HepG2 (cell line): ENCODE data around the gene FBXO24. TPM values are rescaled to one million over a fixed set of nuclear protein-coding genes. Genes with fewer than 3 reads are reported as not detected.

Experiments
- ATAC-seq: fragments of 200-7000 bp; cut with Tn5 transposase; 3 replicates; pipeline ENCODE4 v1.9.1; 2020; ENCODE audit warnings: mild to moderate bottlenecking, moderate library complexity
- BruUV-seq: library from RNA; stranded (reverse); fragments of 400-500 nt; replicated peaks from 2 replicates; lab custom pipeline; 2021; lab: Mats Ljungman, UMichigan
- CTCF ChIA-PET: fragments of 300-600 bp; formaldehyde crosslinking; extraction: SDS; loops from one replicate; lab custom pipeline; 2021; ENCODE audit warnings: low total read pairs, inconsistent platforms, low intra/inter-chr PET ratio; lab: Yijun Ruan, JAX
- POLR2A ChIA-PET: fragments of 350-600 bp; sonication (Branson Sonifier 250); formaldehyde crosslinking; loops from one replicate; lab custom pipeline; 2020; ENCODE audit warnings: antibody characterized with exemption, inconsistent platforms; lab: Yijun Ruan, JAX
- DNase-seq: peaks from one replicate; pipeline ENCODE4 v3.0.0-alpha.2; 2015; ENCODE audit warnings: low spot score
- FAIRE-seq: peaks from 3 replicates; lab custom pipeline; 2011; peaks lifted over from hg19 to GRCh38; lab: Jason Lieb, UNC
- H2AFZ ChIP-seq: one replicate; pipeline ENCODE4 v1.6.1; 2011; ENCODE audit warnings: low read length, inconsistent platforms
- H3K27ac ChIP-seq: fragments of 300-600 bp; 3 replicates; pipeline ENCODE4 v1.8.0; 2011; ENCODE audit warnings: mixed run types, mild to moderate bottlenecking, mixed read lengths, low read length, inconsistent platforms; ENCODE audit not compliant: insufficient read depth; ENCODE audit errors: extremely low read length
- H3K27me3 ChIP-seq, 2 experiments: fragments of 200-600 bp in 1 of 2; 2 replicates in 1 of 2; 3 replicates in 1 of 2; pipeline versions ENCODE4 v1.6.0 to v1.8.0; 2011; ENCODE audit warnings: low read length in 2 of 2, mild to moderate bottlenecking in 2 of 2, moderate library complexity in 2 of 2, inconsistent platforms in 1 of 2; ENCODE audit not compliant: insufficient read depth in 2 of 2, control insufficient read depth in 1 of 2
- H3K36me3 ChIP-seq, 2 experiments: fragments of 200-600 bp in 1 of 2; replicated peaks in 1 of 2; 2 replicates in 1 of 2; 3 replicates in 1 of 2; pipeline versions ENCODE4 v1.5.1 to v1.8.0; 2011; ENCODE audit warnings: low read length in 2 of 2, inconsistent platforms in 1 of 2; ENCODE audit not compliant: insufficient read depth in 2 of 2, control insufficient read depth in 1 of 2
- H3K4me1 ChIP-seq: 2 replicates; pipeline ENCODE4 v1.5.1; 2012; ENCODE audit warnings: low read length, inconsistent platforms; ENCODE audit not compliant: insufficient read depth
- H3K4me2 ChIP-seq: 2 replicates; pipeline ENCODE4 v1.6.0; 2011; ENCODE audit warnings: low read depth, low read length, inconsistent platforms
- H3K4me3 ChIP-seq, 3 experiments: fragments of 200-600 bp in 1 of 3; sonication (generic), shearing (Covaris generic) in 1 of 3; replicated peaks in 1 of 3; 2 replicates each; pipeline ENCODE4 v1.5.1; 2011 to 2016; ENCODE audit warnings: low read length in 3 of 3, inconsistent platforms in 2 of 3, low read depth in 2 of 3, mild to moderate bottlenecking in 2 of 3, control low read depth in 1 of 3, mixed read lengths in 1 of 3; ENCODE audit not compliant: insufficient read depth in 1 of 3
- H3K79me2 ChIP-seq: one replicate; pipeline ENCODE4 v1.6.1; 2011; ENCODE audit warnings: low read length, inconsistent platforms; ENCODE audit not compliant: insufficient read depth
- H3K9ac ChIP-seq: 2 replicates; pipeline ENCODE4 v1.6.0; 2011; ENCODE audit warnings: mild to moderate bottlenecking, low read depth, low read length, inconsistent platforms; ENCODE audit not compliant: insufficient read depth
- H3K9me3 ChIP-seq: 2 replicates; pipeline ENCODE4 v1.5.1; 2012; ENCODE audit warnings: mild to moderate bottlenecking, low read length
- H4K20me1 ChIP-seq: 2 replicates; pipeline ENCODE4 v1.6.0; 2011; ENCODE audit warnings: inconsistent platforms, mild to moderate bottlenecking, low read length, moderate library complexity; ENCODE audit not compliant: insufficient read depth
- MAF1 ChIP-seq: sonication (generic); formaldehyde crosslinking; IDR thresholded peaks from 2 replicates; pipeline ENCODE4 v1.5.0; 2020; ENCODE audit warnings: missing genetic modification reagents, borderline replicate concordance
- MEF2D ChIP-seq: sonication (generic); formaldehyde crosslinking; IDR thresholded peaks from 2 replicates; pipeline ENCODE4 v1.5.1; 2020; ENCODE audit warnings: mild to moderate bottlenecking, missing genetic modification reagents
- POGK ChIP-seq: sonication (generic); formaldehyde crosslinking; conservative IDR thresholded peaks from 2 replicates; pipeline ENCODE4 v1.8.0; 2022; ENCODE audit warnings: mild to moderate bottlenecking, moderate library complexity, missing genetic modification reagents
- POLR2G ChIP-seq: fragments of 200-400 bp; formaldehyde crosslinking; IDR thresholded peaks from 2 replicates; pipeline ENCODE4 v1.6.1; 2018; ENCODE audit warnings: mild to moderate bottlenecking, low read depth, low read length, moderate library complexity
- SP4 ChIP-seq: sonication (generic); formaldehyde crosslinking; IDR thresholded peaks from 2 replicates; pipeline ENCODE4 v1.8.1; 2023; ENCODE audit warnings: mild to moderate bottlenecking, missing genetic modification reagents
- ZMYM4 ChIP-seq: sonication (generic); formaldehyde crosslinking; IDR thresholded peaks from 2 replicates; pipeline ENCODE4 v1.8.1; 2023; ENCODE audit warnings: mild to moderate bottlenecking, missing genetic modification reagents
- ZNF451 ChIP-seq: sonication (generic); formaldehyde crosslinking; IDR thresholded peaks from 2 replicates; pipeline ENCODE4 v1.5.0; 2020; ENCODE audit warnings: mild to moderate bottlenecking, missing genetic modification reagents
- ZNF512 ChIP-seq: sonication (generic); formaldehyde crosslinking; IDR thresholded peaks from 2 replicates; pipeline ENCODE4 v1.4.0; 2020; ENCODE audit warnings: mild to moderate bottlenecking, missing genetic modification reagents
- ZNF576 ChIP-seq: sonication (generic); formaldehyde crosslinking; IDR thresholded peaks from 2 replicates; pipeline ENCODE4 v1.4.0; 2020; ENCODE audit warnings: mild to moderate bottlenecking, missing genetic modification reagents
- ZNF691 ChIP-seq: sonication (generic); formaldehyde crosslinking; IDR thresholded peaks from 2 replicates; pipeline ENCODE4 v1.4.0; 2020; ENCODE audit warnings: missing genetic modification reagents, low read depth, mild to moderate bottlenecking, borderline replicate concordance
- WGBS: methylation state at CpG from one replicate; pipeline ENCODE4 v1.1.6; 2017; ENCODE audit warnings: low lambda C conversion rate; 5-methylcytosine and 5-hydroxymethylcytosine counted together
- in situ Hi-C: cut with HindIII; loops from 2 replicates; pipeline ENCODE4 v1.10.0; 2017; ENCODE audit warnings: low pct_unique_long_range_greater_than_20kb; ENCODE audit not compliant: extremely low pct_ligation_motif_present
- intact Hi-C: fragments of 100-400 bp; cut with micrococcal nuclease; formaldehyde crosslinking; loops from one replicate; pipeline ENCODE4 v1.10.0; 2022; ENCODE audit not compliant: unreplicated experiment
- polyA plus RNA-seq, 8 experiments: library from polyadenylated mRNA; depleted of rRNA in 3 of 8; stranded (reverse) in 7 of 8; unstranded in 1 of 8; fragments of >200 nt; fragmentation: Illumina TruSeq in 4 of 8; extraction: Trizol in 4 of 8; gene quantifications; 2 replicates each; pipeline versions ENCODE4 v1.2.1 to v1.2.3, GENCODE V29; 2011 to 2016; ENCODE audit warnings: low read depth in 4 of 8, missing spikeins in 1 of 8, mixed read lengths in 1 of 8; ENCODE audit not compliant: insufficient read depth in 1 of 8
- total RNA-seq, 5 experiments: library from RNA; depleted of rRNA; stranded (reverse); fragments of >200 nt; fragmentation: Illumina TruSeq; extraction: Trizol; gene quantifications; 2 replicates each; pipeline ENCODE4 v1.2.3, GENCODE V29; 2016; ENCODE audit warnings: low read depth in 1 of 5
- TF ChIP-seq, protein P1 (sequence below): sonication (generic); formaldehyde crosslinking; IDR thresholded peaks from 2 replicates; pipeline ENCODE4 v1.8.0; 2022; ENCODE audit warnings: missing genetic modification reagents, mild to moderate bottlenecking, inconsistent platforms, borderline replicate concordance
- TF ChIP-seq, protein P2 (sequence below): IDR thresholded peaks from 2 replicates; pipeline ENCODE4 v1.6.1; 2016; ENCODE audit warnings: low read depth
- TF ChIP-seq, protein P3 (sequence below): sonication (generic); formaldehyde crosslinking; IDR thresholded peaks from 2 replicates; pipeline ENCODE4 v1.4.0; 2020; ENCODE audit warnings: missing genetic modification reagents
- TF ChIP-seq, protein P4 (sequence below): sonication (generic); formaldehyde crosslinking; IDR thresholded peaks from 2 replicates; pipeline ENCODE4 v1.9.0; 2021; ENCODE audit warnings: missing genetic modification reagents, borderline replicate concordance

The FBXO24 gene
- total and polyA plus RNA-seq, 2 of the 13 experiments (the other 11 are each of a cell fraction or from before 2014, with no cell fraction given): 0.20 to 0.55 TPM

DNA sequence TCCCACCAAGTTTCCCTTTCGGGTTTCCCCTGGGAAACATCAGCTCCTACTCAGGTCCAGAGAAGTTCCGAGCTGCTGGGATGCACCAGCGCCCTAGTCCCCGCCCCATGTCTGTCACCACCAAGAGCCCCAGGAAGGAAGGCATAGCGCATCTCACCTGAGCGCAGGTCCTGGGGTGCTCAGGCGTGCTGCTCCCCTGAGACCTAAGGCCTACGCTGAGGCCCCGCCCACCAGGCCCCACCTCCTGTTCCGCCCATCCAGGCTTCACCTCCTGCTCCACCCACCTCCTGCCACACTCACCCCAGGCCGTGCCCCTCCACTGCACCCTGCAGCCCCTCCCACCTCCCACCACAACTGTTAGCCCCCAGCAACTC is 56.4 kb downstream of the FBXO24 start:
- H3K79me2 ChIP-seq: no peaks in the 10 kb centered on the region
- no peaks in the 10 kb centered on the region for H3K36me3 ChIP-seq
- peak overlapping the region; percentile 88 for H3K27ac ChIP-seq
- peak overlapping the region; percentile 75 for H3K9ac ChIP-seq
- peak overlapping the region; percentile 57 to 84 (median 64) for H3K4me3 ChIP-seq
- peaks cover 5 to 17% of the 10 kb centered on the region in 2 experiments; a peak in 4 of 5 replicates for H3K27me3 ChIP-seq
- ChIA-PET POLR2A (interaction anchor here (0.6 to 2.6 kb wide), 18 partner anchors 9 to 1421 kb away, joined by 3 to 17 read pairs (median 4); partner anchors contain the start of genes ACTL6B, FBXO24, GNB2 and LRCH4), CTCF (no interaction called here)
- no TSS peak for BruUV-seq
- H3K4me2 ChIP-seq: peak overlapping the region; percentile 97
- no peaks in the 10 kb centered on the region for H4K20me1 ChIP-seq
- no peak overlapping the region for H2AFZ ChIP-seq
- FAIRE-seq (peak; percentile 46), DNase-seq (peak; percentile 38), ATAC-seq (peak; percentile 83)
- H3K4me1 ChIP-seq: peaks cover 41% of the 10 kb centered on the region
- H3K9me3 ChIP-seq: no peaks in the 10 kb centered on the region
- 0% methylated on average over 2 of the region's 11 CpGs for WGBS
- intact Hi-C loops: loop anchor here (1.0 kb wide), 1 partner anchor 31 kb away; the partner anchor contains the start of gene GNB2
- in situ Hi-C loops: no loop called here
- TF ChIP-seq, protein P1, sequence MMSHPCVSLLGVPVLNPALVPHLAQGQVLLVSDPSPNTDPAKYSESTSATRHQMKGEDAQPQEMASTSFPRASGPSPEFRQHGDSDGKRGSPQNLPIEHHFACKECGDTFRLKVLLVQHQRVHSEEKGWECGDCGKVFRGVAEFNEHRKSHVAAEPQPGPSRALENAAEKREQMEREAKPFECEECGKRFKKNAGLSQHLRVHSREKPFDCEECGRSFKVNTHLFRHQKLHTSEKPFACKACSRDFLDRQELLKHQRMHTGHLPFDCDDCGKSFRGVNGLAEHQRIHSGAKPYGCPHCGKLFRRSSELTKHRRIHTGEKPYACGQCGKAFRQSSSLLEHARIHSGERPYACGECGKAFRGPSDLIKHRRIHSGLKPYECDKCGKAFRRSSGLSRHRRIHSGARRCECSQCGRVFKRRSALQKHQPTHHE (CRISPR knock-in tag): peak; percentile 47; the same call in 1 of the 2 replicates
- TF ChIP-seq POGK (CRISPR knock-in tag) (no peak), ZNF512 (no peak), SP4 (CRISPR knock-in tag) (peak; percentile 70; the same call in 1 of the 2 replicates), ZNF576 (CRISPR knock-in tag) (no peak), ZNF691 (CRISPR knock-in tag) (no peak), MEF2D (CRISPR knock-in tag) (no peak), POLR2G (peak; percentile 47; the same call in 1 of the 2 replicates), ZNF451 (CRISPR knock-in tag) (no peak), MAF1 (CRISPR knock-in tag) (no peak), ZMYM4 (CRISPR knock-in tag) (0 out of 2 replicates have a peak, but pooled peaks have one; percentile 2)
- TF ChIP-seq, protein P2, sequence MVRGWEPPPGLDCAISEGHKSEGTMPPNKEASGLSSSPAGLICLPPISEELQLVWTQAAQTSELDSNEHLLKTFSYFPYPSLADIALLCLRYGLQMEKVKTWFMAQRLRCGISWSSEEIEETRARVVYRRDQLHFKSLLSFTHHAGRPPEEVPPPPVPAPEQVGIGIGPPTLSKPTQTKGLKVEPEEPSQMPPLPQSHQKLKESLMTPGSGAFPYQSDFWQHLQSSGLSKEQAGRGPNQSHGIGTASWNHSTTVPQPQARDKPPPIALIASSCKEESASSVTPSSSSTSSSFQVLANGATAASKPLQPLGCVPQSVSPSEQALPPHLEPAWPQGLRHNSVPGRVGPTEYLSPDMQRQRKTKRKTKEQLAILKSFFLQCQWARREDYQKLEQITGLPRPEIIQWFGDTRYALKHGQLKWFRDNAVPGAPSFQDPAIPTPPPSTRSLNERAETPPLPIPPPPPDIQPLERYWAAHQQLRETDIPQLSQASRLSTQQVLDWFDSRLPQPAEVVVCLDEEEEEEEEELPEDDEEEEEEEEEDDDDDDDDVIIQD (CRISPR knock-in tag): peak; percentile 54; the same call in 1 of the 2 replicates
- TF ChIP-seq, protein P3, sequence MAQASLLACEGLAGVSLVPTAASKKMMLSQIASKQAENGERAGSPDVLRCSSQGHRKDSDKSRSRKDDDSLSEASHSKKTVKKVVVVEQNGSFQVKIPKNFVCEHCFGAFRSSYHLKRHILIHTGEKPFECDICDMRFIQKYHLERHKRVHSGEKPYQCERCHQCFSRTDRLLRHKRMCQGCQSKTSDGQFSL (CRISPR knock-in tag): no peak
- TF ChIP-seq, protein P4, sequence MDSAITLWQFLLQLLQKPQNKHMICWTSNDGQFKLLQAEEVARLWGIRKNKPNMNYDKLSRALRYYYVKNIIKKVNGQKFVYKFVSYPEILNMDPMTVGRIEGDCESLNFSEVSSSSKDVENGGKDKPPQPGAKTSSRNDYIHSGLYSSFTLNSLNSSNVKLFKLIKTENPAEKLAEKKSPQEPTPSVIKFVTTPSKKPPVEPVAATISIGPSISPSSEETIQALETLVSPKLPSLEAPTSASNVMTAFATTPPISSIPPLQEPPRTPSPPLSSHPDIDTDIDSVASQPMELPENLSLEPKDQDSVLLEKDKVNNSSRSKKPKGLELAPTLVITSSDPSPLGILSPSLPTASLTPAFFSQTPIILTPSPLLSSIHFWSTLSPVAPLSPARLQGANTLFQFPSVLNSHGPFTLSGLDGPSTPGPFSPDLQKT: no peak
